ENCODE data around the gene COMT. TPM values are rescaled to one million over a fixed set of nuclear protein-coding genes. Genes with fewer than 3 reads are reported as not detected.

The COMT gene
- total RNA-seq, 3 donors from 2014 or later (not counting 1 experiment from before 2014, with no cell fraction given) = 37.5 to 56.2 (median 38.2) TPM

DNA sequence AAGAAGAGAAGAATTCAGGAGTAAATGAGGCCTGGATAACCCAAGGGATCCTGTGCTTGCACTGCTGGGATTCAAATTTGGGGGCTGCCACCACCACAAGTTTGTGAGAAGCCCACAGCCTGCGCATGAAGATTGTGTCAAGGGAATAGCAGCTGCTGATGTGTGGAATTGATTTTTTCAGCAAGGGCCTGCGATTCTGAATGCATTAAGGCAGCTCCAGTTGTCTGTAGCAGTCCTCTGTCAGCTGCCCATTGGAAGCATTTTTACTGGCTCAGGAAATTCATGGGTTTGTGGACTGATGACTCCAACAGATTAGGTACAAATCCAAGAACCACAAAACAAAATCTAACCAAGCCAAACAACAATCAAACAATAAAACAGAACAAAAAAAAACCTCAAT is 61.1 kb downstream of the COMT start:
- no peaks in the 10 kb centered on the region for H3K36me3 ChIP-seq (ENCODE audit: control insufficient read depth, insufficient read depth, low read length)
- H3K27ac ChIP-seq (ENCODE audit: low read length) = no peak overlapping the region
- H3K4me1 ChIP-seq (ENCODE audit: control insufficient read depth, insufficient read depth, low read length) = no peaks in the 10 kb centered on the region
- 90% methylated on average over 2 of the region's 2 CpGs for WGBS (ENCODE audit: insufficient coverage)
- no peaks in the 10 kb centered on the region for H3K4me1 Mint-ChIP-seq
- no peaks in the 10 kb centered on the region for H3K27me3 Mint-ChIP-seq (ENCODE audit: low read depth in 2 of 2)
- no peak for DNase-seq
- H3K27me3 ChIP-seq (ENCODE audit: control insufficient read depth, insufficient read depth, low read length) = no peaks in the 10 kb centered on the region
- no peak overlapping the region for H3K27ac Mint-ChIP-seq
- TF ChIP-seq CTCF (IDR thresholded peaks at IDR 0.05) = no peak
- peaks cover 0 to 9% of the 10 kb centered on the region in 2 donors for H3K9me3 Mint-ChIP-seq
- peaks cover 2% of the 10 kb centered on the region for H3K9me3 ChIP-seq (ENCODE audit: control insufficient read depth, insufficient read depth, low read length)
- H3K36me3 Mint-ChIP-seq = peaks cover 18% of the 10 kb centered on the region
- H3K4me3 ChIP-seq (ENCODE audit: low read length) = no peak overlapping the region
- ATAC-seq = no peak
- no peak overlapping the region for H3K4me3 Mint-ChIP-seq
- intact Hi-C loops (cut with micrococcal nuclease) = no loop called here

DNA sequence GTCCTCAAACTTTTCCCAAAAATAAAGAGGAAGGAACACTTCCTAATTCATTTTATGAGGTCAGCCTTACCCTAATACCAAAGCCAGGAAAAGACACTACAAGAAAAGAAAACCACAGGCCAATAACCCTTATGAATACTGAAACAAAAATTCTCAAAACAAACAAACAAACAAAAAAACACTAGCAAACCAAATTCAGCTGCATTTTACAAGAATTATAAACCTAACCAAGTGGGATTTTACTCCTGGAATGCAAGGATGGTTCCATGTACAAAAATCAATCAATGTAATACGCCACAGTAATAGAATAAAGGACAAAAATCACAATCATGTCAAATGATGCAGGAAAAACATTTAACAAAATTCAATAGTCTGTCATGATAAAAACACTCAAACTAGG is 61.7 kb downstream of the COMT start:
- no peak overlapping the region for H3K4me3 ChIP-seq (ENCODE audit: low read length)
- peaks cover 2% of the 10 kb centered on the region for H3K9me3 ChIP-seq (ENCODE audit: control insufficient read depth, insufficient read depth, low read length)
- H3K4me3 Mint-ChIP-seq = no peak overlapping the region
- ATAC-seq = no peak
- H3K36me3 Mint-ChIP-seq = peaks cover 18% of the 10 kb centered on the region
- TF ChIP-seq CTCF (IDR thresholded peaks at IDR 0.05) = no peak
- no peaks in the 10 kb centered on the region for H3K4me1 ChIP-seq (ENCODE audit: control insufficient read depth, insufficient read depth, low read length)
- intact Hi-C loops (cut with micrococcal nuclease) = no loop called here
- H3K27me3 ChIP-seq (ENCODE audit: control insufficient read depth, insufficient read depth, low read length) = no peaks in the 10 kb centered on the region
- no peaks in the 10 kb centered on the region for H3K27me3 Mint-ChIP-seq (ENCODE audit: low read depth in 2 of 2)
- WGBS (ENCODE audit: insufficient coverage) = no CpG with 5 or more reads among the region's 1 CpG
- no peak for DNase-seq
- H3K27ac Mint-ChIP-seq = no peak overlapping the region
- no peaks in the 10 kb centered on the region for H3K36me3 ChIP-seq (ENCODE audit: control insufficient read depth, insufficient read depth, low read length)
- no peak overlapping the region for H3K27ac ChIP-seq (ENCODE audit: low read length)
- H3K4me1 Mint-ChIP-seq = no peaks in the 10 kb centered on the region
- H3K9me3 Mint-ChIP-seq = peaks cover 0 to 9% of the 10 kb centered on the region in 2 donors

- intact Hi-C loops (cut with micrococcal nuclease) = no loop called here
- H3K27ac ChIP-seq (ENCODE audit: low read length) = no peak overlapping the region
- H3K4me3 Mint-ChIP-seq = no peak overlapping the region
- no peak for TF ChIP-seq CTCF (IDR thresholded peaks at IDR 0.05)
- H3K9me3 ChIP-seq (ENCODE audit: control insufficient read depth, insufficient read depth, low read length) = peaks cover 2% of the 10 kb centered on the region
- WGBS (ENCODE audit: insufficient coverage) = 94% methylated on average over 2 of the region's 3 CpGs
- DNase-seq (no peak), ATAC-seq (no peak)
- peaks cover 18% of the 10 kb centered on the region for H3K36me3 Mint-ChIP-seq
- H3K27ac Mint-ChIP-seq = no peak overlapping the region
- H3K4me1 Mint-ChIP-seq = peaks cover 0 to 4% of the 10 kb centered on the region in 2 donors
- H3K36me3 ChIP-seq (ENCODE audit: control insufficient read depth, insufficient read depth, low read length) = no peaks in the 10 kb centered on the region
- H3K4me3 ChIP-seq (ENCODE audit: low read length) = no peak overlapping the region
- no peaks in the 10 kb centered on the region for H3K4me1 ChIP-seq (ENCODE audit: control insufficient read depth, insufficient read depth, low read length)
- H3K27me3 Mint-ChIP-seq (ENCODE audit: low read depth in 2 of 2) = no peaks in the 10 kb centered on the region
- peaks cover 0 to 9% of the 10 kb centered on the region in 2 donors for H3K9me3 Mint-ChIP-seq
- no peaks in the 10 kb centered on the region for H3K27me3 ChIP-seq (ENCODE audit: control insufficient read depth, insufficient read depth, low read length)
These were observed 62.9 kb downstream of the COMT start for GRCh38 chr22:20004464-20004863.

GRCh38 chr22:20008221-20008995 is 66.8 kb downstream of the COMT start:
- Histone ChIP-seq H3K4me1 (ENCODE audit: control insufficient read depth, insufficient read depth, low read length) (peaks cover 30% of the 10 kb centered on the region), H3K36me3 (ENCODE audit: control insufficient read depth, insufficient read depth, low read length) (no peaks in the 10 kb centered on the region), H3K4me3 (ENCODE audit: low read length) (no peak overlapping the region), H3K9me3 (ENCODE audit: control insufficient read depth, insufficient read depth, low read length) (no peaks in the 10 kb centered on the region), H3K27ac (ENCODE audit: low read length) (no peak overlapping the region), H3K27me3 (ENCODE audit: control insufficient read depth, insufficient read depth, low read length) (no peaks in the 10 kb centered on the region)
- Mint-ChIP-seq H3K27ac (no peak overlapping the region), H3K4me3 (no peak overlapping the region), H3K4me1 (peaks cover 12 to 16% of the 10 kb centered on the region in 2 donors), H3K27me3 (ENCODE audit: low read depth in 2 of 2) (no peaks in the 10 kb centered on the region), H3K36me3 (peaks cover 9% of the 10 kb centered on the region), H3K9me3 (peaks cover 0 to 4% of the 10 kb centered on the region in 2 donors)
- DNase-seq = no peak
- 95% methylated on average over 10 of the region's 11 CpGs for WGBS (ENCODE audit: insufficient coverage)
- intact Hi-C loops (cut with micrococcal nuclease) = no loop called here
- no peak for TF ChIP-seq CTCF (IDR thresholded peaks at IDR 0.05)
- ATAC-seq = no peak
